Adrenal gland (tissue), 5 donors: ENCODE results near the gene FGFBP1.

Experiments
- POLR2A ChIP-seq, 2 donors: fragments of 450-650 bp; IDR thresholded peaks; one replicate each; pipeline ENCODE4 v1.6.1; 2017; ENCODE audit warnings: antibody characterized with exemption in 2 of 2, mild to moderate bottlenecking in 2 of 2, moderate library complexity in 1 of 2
- TF ChIP-seq, protein P1 (sequence below), 6 experiments: fragments of 450-650 bp in 4 of 6; fragments of 200-600 bp in 2 of 6; sonication (generic) in 1 of 6; IDR thresholded peaks; 1 replicate in 5 of 6; 2 replicates in 1 of 6; pipeline versions ENCODE4 v1.5.1 to v1.8.0; 2016 to 2021; ENCODE audit warnings: antibody characterized with exemption in 6 of 6, mild to moderate bottlenecking in 2 of 6, moderate library complexity in 1 of 6
- donor health status: DM: no; HTN: no; CAD: no.

DNA sequence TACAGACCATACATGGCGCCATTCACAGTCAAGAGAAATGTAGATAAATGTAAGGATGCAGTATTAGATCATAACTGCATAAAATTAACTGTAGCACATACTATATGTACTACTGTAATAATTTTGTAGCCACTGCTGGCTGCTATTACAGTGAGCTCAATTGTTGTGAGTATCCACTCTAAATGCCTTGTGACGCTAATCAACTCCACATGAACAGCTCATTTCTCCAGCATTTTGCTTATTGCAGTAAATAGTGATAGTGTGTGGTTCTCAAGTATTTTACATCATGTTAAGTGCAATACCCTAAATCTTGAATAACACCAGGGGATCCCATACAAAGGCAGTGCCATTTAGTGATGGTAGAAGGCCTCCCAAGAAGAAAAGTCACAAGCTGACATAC is 21.2 kb downstream of the FGFBP1 start:
- TF ChIP-seq, protein P1, sequence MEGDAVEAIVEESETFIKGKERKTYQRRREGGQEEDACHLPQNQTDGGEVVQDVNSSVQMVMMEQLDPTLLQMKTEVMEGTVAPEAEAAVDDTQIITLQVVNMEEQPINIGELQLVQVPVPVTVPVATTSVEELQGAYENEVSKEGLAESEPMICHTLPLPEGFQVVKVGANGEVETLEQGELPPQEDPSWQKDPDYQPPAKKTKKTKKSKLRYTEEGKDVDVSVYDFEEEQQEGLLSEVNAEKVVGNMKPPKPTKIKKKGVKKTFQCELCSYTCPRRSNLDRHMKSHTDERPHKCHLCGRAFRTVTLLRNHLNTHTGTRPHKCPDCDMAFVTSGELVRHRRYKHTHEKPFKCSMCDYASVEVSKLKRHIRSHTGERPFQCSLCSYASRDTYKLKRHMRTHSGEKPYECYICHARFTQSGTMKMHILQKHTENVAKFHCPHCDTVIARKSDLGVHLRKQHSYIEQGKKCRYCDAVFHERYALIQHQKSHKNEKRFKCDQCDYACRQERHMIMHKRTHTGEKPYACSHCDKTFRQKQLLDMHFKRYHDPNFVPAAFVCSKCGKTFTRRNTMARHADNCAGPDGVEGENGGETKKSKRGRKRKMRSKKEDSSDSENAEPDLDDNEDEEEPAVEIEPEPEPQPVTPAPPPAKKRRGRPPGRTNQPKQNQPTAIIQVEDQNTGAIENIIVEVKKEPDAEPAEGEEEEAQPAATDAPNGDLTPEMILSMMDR (IDR thresholded peaks at IDR 0.05), result no peak
- no peak for TF ChIP-seq POLR2A (IDR thresholded peaks at IDR 0.05)
